HG03175 (cell line): ENCODE measurements around the gene PRR33.

Experiments
- ATAC-seq: cut with Tn5 transposase; IDR thresholded peaks from one replicate; pipeline ENCODE4 v1.9.1; 2021; ENCODE audit warnings: mild to moderate bottlenecking, moderate library complexity; ENCODE audit not compliant: unreplicated experiment

Gene PRR33

GRCh38 chr11:1864831-1865665, 26.6 kb downstream of the PRR33 start:
- no peak for ATAC-seq

GRCh38 chr11:1864231-1864630, 27.5 kb downstream of the PRR33 start:
- no peak for ATAC-seq

- ATAC-seq: no peak
Observed at GRCh38 chr11:1863352-1864216, 28.1 kb downstream of the PRR33 start.

GRCh38 chr11:1862588-1863351, 28.9 kb downstream of the PRR33 start:
- no peak for ATAC-seq

- no peak for ATAC-seq
Observed at GRCh38 chr11:1861435-1862411, 30.0 kb downstream of the PRR33 start.

- no peak for ATAC-seq
Observed at GRCh38 chr11:1860108-1860507, 31.6 kb downstream of the PRR33 start.

- no peak for ATAC-seq
Observed at GRCh38 chr11:1859004-1859403, 32.7 kb downstream of the PRR33 start.

GRCh38 chr11:1858576-1858975, 33.1 kb downstream of the PRR33 start:
- ATAC-seq: no peak

GRCh38 chr11:1858154-1858553, 33.5 kb downstream of the PRR33 start:
- no peak for ATAC-seq

- ATAC-seq: no peak
Observed at GRCh38 chr11:1857064-1857463, 34.6 kb downstream of the PRR33 start.

- ATAC-seq: no peak
Observed at GRCh38 chr11:1856306-1857005, 35.2 kb downstream of the PRR33 start.

GRCh38 chr11:1855886-1856265, 35.8 kb downstream of the PRR33 start:
- ATAC-seq: no peak

GRCh38 chr11:1854949-1855885, 36.5 kb downstream of the PRR33 start:
- ATAC-seq: peak; percentile 32

GRCh38 chr11:1854132-1854948, 37.4 kb downstream of the PRR33 start:
- peak; percentile 28 for ATAC-seq

- ATAC-seq: no peak
Observed at GRCh38 chr11:1853376-1854131, 38.1 kb downstream of the PRR33 start.

GRCh38 chr11:1852877-1853276, 38.8 kb downstream of the PRR33 start, which contains the start of gene LSP1:
LSP1 (plus strand) TSS chr11:1853084; CDS start chr11:1853145, 61 bp downstream.
- ATAC-seq: peak; percentile 45
